Measurements from ENCODE around the gene IL1RAPL2.
"Not testable (repeated sequence)": the region's sequence is repeated elsewhere in the genome, so short reads cannot be mapped to it uniquely, and the experiment has no call there.

The IL1RAPL2 gene

GRCh38 chrX:105013719-105014118, 447.7 kb downstream of the IL1RAPL2 start:
- no peak for DNase-seq (ENCODE audit: low read depth in 2 of 3, low spot score in 1 of 3)

GRCh38 chrX:105017641-105018040, 451.6 kb downstream of the IL1RAPL2 start:
- no peak for DNase-seq (ENCODE audit: low read depth in 2 of 3, low spot score in 1 of 3)

DNA sequence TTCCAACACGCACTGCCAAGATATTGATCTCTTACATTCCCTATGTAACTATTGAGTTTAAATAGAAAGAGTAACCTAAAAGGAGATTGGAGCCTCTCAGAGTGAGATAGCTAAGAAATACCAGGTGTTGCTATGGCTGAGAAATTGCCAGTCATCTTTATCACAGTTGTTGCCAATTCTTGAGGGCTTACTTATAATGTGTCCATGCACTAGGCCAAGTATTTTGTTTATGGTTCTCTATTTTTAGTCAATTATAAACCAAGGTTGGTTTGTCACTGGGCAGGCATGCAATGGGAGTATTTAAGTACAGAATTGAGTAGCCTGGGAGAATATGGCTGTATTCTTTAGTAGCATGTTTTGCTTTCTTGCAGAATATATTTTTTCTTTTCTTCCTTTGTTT, 452.9 kb downstream of the IL1RAPL2 start:
- no peak for DNase-seq (ENCODE audit: low read depth in 2 of 3, low spot score in 1 of 3)

GRCh38 chrX:105028962-105029361, 463.0 kb downstream of the IL1RAPL2 start:
- DNase-seq (ENCODE audit: low read depth in 2 of 3, low spot score in 1 of 3), result not testable (repeated sequence)

DNA sequence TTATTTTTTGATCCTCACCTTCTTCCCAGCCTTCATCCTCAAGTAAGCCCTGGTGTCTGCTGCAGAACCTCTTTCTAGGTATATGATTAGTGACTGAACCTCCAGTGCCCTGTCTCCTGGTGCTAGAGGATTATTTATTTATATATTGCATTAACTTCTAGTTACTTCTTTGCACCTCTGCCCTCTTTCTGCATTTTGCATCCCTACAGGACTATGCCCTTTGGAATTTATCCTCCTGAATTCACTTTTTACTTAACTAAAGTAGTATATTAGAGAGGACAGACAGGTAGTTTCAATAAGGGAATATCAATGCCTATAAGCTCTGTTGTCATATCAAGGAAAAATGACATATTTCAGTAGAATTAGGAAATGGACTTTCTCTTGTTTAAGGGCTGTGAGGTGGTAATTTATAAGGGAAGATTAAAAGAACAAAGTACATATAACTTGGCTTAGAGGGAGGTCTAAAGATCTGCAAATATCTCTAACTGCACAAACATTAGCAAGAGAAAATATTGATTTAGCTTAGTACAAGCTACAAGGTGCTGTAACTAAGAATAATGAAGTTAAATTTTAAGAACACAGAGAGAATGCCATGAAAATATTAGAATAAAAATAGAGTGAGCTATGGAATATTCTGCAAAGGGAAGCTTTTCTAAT, 472.8 kb downstream of the IL1RAPL2 start:
- DNase-seq (ENCODE audit: low read depth in 2 of 3, low spot score in 1 of 3), result no peak

DNA sequence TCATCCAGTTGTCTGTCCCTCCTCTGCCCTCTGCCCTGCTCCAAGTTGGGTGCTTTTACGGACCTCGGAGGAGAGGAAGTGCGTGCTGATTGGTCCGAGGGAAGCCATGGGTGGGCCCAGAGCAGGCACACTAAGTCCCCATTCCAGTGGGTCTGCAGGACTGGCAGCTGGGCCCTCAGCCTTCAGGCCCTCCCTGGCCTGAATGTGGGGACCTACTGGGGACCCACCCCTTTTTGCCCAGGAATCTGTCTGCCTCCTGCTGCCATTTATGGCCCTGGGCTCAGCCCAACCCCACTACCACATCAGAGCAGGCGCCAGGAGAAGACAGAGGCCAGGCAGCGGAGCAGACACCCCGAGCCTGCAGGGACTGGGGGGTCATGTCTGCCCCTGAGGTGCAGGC, 484.9 kb downstream of the IL1RAPL2 start:
- DNase-seq (ENCODE audit: low read depth in 2 of 3, low spot score in 1 of 3), result no peak

DNA sequence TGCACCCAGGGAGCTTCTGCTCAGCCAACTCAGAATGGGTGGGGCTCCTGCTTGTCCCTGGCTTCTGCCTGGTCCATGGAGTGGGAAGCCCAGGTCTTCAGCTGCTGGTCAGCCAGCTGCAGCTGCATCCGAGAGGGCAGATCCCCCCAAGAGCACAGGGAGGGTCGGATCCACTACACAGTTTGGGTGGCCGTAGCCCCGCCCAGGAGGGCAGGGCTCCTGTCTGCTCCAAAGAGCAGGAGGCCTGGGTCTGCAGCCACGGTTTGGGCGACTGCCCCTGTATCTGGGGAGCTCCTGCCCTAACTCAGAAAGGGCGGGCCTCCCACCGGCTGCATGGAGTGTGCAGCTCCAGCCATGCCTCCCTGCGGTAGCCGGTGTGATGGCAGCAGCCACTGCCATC, 485.4 kb downstream of the IL1RAPL2 start:
- no peak for DNase-seq (ENCODE audit: low read depth in 2 of 3, low spot score in 1 of 3)

DNA sequence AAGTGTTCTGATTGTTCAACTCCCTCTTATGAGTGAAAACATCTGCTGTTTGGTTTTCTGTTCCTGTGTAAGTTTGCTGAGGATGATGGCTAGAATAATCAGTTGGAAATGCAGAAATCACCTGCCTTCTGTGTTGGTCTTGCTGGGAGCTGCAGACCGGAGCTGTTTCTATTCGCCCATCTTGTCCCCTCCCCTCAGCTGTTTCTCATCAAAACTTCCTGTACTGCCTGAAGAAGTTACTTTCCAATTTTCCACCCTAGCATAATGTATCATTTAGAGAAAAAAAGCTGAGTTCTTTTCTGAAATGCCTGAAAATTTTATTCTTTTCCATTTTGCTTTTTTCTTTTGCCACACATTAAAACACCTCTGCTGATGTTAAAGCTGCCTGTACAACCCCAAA, 486.9 kb downstream of the IL1RAPL2 start:
- DNase-seq (ENCODE audit: low read depth in 2 of 3, low spot score in 1 of 3), result no peak

- DNase-seq (ENCODE audit: low read depth in 2 of 3, low spot score in 1 of 3), result no peak
Observed at GRCh38 chrX:105063743-105064142, 497.7 kb downstream of the IL1RAPL2 start.

GRCh38 chrX:105098201-105098600, 532.2 kb downstream of the IL1RAPL2 start:
- no peak for DNase-seq (ENCODE audit: low read depth in 2 of 3, low spot score in 1 of 3)

GRCh38 chrX:105098812-105099211, 532.8 kb downstream of the IL1RAPL2 start:
- DNase-seq (ENCODE audit: low read depth in 2 of 3, low spot score in 1 of 3), result no peak

GRCh38 chrX:105101378-105101777, 535.4 kb downstream of the IL1RAPL2 start:
- no peak for DNase-seq (ENCODE audit: low read depth in 2 of 3, low spot score in 1 of 3)

GRCh38 chrX:105109936-105110335, 543.9 kb downstream of the IL1RAPL2 start:
- no peak for DNase-seq (ENCODE audit: low read depth in 2 of 3, low spot score in 1 of 3)

DNA sequence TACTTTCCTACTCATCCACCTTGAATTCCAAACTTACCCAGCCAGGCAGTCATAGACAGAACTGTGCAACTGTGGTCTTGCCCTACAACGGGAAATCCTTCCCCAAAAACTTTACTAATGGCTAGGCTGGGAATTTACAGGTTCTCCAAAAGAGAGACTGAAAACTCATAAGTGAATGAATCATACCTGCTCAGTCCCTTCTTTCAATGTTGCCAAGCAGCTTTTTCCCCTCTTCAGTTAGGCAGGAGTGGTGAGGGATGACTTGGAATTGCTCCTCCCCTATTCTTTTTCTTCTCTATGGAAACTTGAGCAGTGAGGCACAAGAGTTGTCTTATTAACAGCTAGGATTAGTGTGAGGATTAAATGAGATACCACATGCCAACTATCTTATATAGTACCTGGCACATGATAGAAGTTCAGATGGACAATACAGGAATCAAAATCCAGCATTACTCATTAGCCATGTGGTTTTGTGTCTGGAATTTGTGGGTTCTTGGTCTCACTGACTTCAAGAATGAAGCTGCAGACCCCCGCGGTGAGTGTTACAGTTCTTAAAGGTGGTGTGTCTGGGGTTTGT, 548.6 kb downstream of the IL1RAPL2 start:
- no peak for DNase-seq (ENCODE audit: low read depth in 2 of 3, low spot score in 1 of 3)

GRCh38 chrX:105115596-105116320, 549.8 kb downstream of the IL1RAPL2 start:
- not testable (repeated sequence) for DNase-seq (ENCODE audit: low read depth in 2 of 3, low spot score in 1 of 3)

- no peak for DNase-seq (ENCODE audit: low read depth in 2 of 3, low spot score in 1 of 3)
Observed at GRCh38 chrX:105116486-105116885, 550.5 kb downstream of the IL1RAPL2 start.

GRCh38 chrX:105117621-105118020, 551.6 kb downstream of the IL1RAPL2 start:
- DNase-seq (ENCODE audit: low read depth in 2 of 3, low spot score in 1 of 3), result no peak

GRCh38 chrX:105120463-105120862, 554.5 kb downstream of the IL1RAPL2 start:
- no peak for DNase-seq (ENCODE audit: low read depth in 2 of 3, low spot score in 1 of 3)

DNA sequence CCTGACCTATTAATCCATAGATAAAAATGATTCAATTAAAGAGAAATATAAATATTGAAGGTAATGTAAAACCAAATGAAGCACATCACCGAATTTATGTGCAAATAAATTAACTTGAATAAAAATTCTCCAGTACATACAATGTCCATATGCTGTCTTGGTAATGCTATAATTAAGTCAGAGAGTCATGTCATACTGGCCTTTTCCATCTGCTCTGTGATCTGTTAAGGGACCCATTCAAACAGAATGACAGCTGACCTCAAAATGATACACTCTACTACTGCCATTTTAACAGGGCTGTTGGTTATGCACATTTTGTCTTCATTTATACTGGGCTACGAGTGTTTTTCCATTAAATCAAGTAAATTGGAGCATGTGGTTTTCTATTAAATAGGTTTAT, 555.2 kb downstream of the IL1RAPL2 start:
- no peak for DNase-seq (ENCODE audit: low read depth in 2 of 3, low spot score in 1 of 3)

DNA sequence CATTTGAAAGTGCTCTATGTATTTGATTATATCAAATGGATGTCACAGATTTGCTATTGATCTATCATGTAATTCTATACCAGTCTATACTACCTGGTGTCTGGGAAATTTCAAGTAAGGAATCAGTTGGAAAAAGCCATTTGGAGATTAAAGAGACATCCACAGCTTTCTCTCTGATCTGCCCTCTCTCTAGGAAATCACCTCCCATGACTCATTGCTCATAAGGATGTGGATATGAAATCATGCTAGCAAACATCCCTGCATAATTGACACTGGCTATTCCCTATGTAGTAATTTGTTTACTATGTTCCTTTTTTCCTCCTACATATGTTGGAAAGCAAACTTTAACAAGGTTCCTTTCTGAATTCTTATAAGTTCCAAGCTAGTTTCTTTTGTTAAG, 560.2 kb downstream of the IL1RAPL2 start:
- no peak for DNase-seq (ENCODE audit: low read depth in 2 of 3, low spot score in 1 of 3)

DNA sequence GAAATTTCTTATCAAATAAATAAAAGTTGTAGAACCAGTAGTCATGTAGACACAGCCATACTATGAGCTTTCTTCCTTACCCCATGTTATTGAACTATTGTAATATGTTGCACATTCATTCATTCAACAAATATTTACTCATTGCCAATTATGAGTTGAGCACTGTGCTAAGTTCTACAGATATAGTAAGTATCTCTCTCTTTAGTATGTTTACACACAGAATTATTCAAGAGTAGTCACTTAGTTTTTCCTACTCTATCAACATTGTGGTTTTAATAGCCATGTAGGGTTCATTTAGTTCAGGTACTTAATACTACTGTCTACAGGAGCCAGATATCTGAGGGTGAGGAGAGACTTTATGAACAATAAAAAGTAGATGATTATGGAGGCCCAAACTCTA, 568.3 kb downstream of the IL1RAPL2 start:
- DNase-seq (ENCODE audit: low read depth in 2 of 3, low spot score in 1 of 3), result no peak

GRCh38 chrX:105136786-105137185, 570.8 kb downstream of the IL1RAPL2 start:
- no peak for DNase-seq (ENCODE audit: low read depth in 2 of 3, low spot score in 1 of 3)

DNA sequence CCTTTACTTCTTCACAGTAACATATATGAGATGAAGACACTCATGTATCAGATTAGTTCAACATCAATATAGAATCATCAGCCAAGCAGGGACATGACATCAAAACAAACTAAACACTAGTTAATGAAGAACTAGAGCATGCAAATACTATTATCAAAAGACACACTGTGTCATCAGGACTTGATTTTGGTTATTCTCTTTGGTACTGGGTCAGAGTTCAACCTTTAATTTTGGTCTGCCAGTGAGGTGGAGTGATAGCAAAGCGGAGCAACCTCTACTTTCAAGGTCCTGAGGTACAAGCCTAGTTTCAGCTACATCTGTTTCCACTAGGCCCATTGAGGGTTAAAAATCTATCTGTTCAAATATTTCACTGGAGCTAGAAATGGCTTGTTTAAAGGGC, 584.0 kb downstream of the IL1RAPL2 start:
- DNase-seq (ENCODE audit: low read depth in 2 of 3, low spot score in 1 of 3), result no peak
